ENCODE measurements around the gene ANKRD35. TPM values are rescaled to one million over a fixed set of nuclear protein-coding genes. Genes with fewer than 3 reads are reported as not detected.

Gene ANKRD35
- total RNA-seq, 1 experiment from 2014 or later = 2.7 TPM

GRCh38 chr1:145927063-145927886 is 41.6 kb upstream of the ANKRD35 start, which contains the start of gene RBM8A:
TSS of gene RBM8A (minus strand) at chr1:145927484. CDS start at chr1:145927426, 58 bp downstream.
- ATAC-seq (peak; percentile 98), DNase-seq (ENCODE audit: low spot score) (peak; percentile 91)
- Mint-ChIP-seq H3K9me3 (no peaks in the 10 kb centered on the region), H3K4me1 (peaks cover 17% of the 10 kb centered on the region), H3K27ac (no peak within 1 kb of the TSS; the same call in 1 of the 2 replicates), H3K4me3 (no peak within 1 kb of the TSS; the same call in none of the 2 replicates), H3K36me3 (peaks cover 8% of the 10 kb centered on the region), H3K27me3 (ENCODE audit: low read depth) (no peaks in the 10 kb centered on the region)
- ChIA-PET CTCF (interaction anchor here (0.7 to 2.3 kb wide), 17 partner anchors 9 to 82 kb away, joined by 3 to 22 read pairs (median 4); partner anchors contain the start of genes ANKRD34A, ANKRD35, ITGA10 and LIX1L), POLR2A (interaction anchor here (0.7 to 2.6 kb wide), 14 partner anchors 8 to 110 kb away, joined by 3 to 24 read pairs (median 6); partner anchors contain the start of genes ANKRD34A, LIX1L, NUDT17 and PEX11B)
- no peak for TF ChIP-seq PREB (CRISPR knock-in tag; IDR thresholded peaks at IDR 0.05; ENCODE audit: borderline replicate concordance)
- TF ChIP-seq RELA (CRISPR knock-in tag; IDR thresholded peaks at IDR 0.05; ENCODE audit: borderline replicate concordance) = no peak
- TF ChIP-seq MYBL2 (CRISPR knock-in tag; IDR thresholded peaks at IDR 0.05) = no peak
- no peak for TF ChIP-seq SOX15 (CRISPR knock-in tag; IDR thresholded peaks at IDR 0.05)
- no peak for TF ChIP-seq KAT7 (CRISPR knock-in tag; IDR thresholded peaks at IDR 0.05; ENCODE audit: borderline replicate concordance)
- TF ChIP-seq GABPB1 (CRISPR knock-in tag; IDR thresholded peaks at IDR 0.05) = peak; percentile 62
- no peak for TF ChIP-seq PRRX2 (CRISPR knock-in tag; IDR thresholded peaks at IDR 0.05)
- no peak for TF ChIP-seq FOXP4 (CRISPR knock-in tag; IDR thresholded peaks at IDR 0.05)
- 0 out of 2 replicates have a peak, but pooled peaks have one; percentile 47 for TF ChIP-seq E2F5 (CRISPR knock-in tag; IDR thresholded peaks at IDR 0.05)
- TF ChIP-seq ARID4B (CRISPR knock-in tag; IDR thresholded peaks at IDR 0.05; ENCODE audit: borderline replicate concordance) = peak; percentile 83; the same call in 1 of the 2 replicates
- TF ChIP-seq HMGXB4 (CRISPR knock-in tag; IDR thresholded peaks at IDR 0.05) = peak; percentile 62
- TF ChIP-seq RORB (CRISPR knock-in tag; IDR thresholded peaks at IDR 0.05) = no peak
- TF ChIP-seq NFE2L1 (CRISPR knock-in tag; IDR thresholded peaks at IDR 0.05) = no peak
- TF ChIP-seq E2F1 (CRISPR knock-in tag; IDR thresholded peaks at IDR 0.05) = no peak
- TF ChIP-seq GTF2I (CRISPR knock-in tag; conservative IDR thresholded peaks at IDR 0.05) = no peak
- no peak for TF ChIP-seq E2F4 (CRISPR knock-in tag; IDR thresholded peaks at IDR 0.05; ENCODE audit: borderline replicate concordance, low read depth)
- TF ChIP-seq NFATC4 (CRISPR knock-in tag; IDR thresholded peaks at IDR 0.05) = no peak
- no peak for TF ChIP-seq ZSCAN18 (CRISPR knock-in tag; IDR thresholded peaks at IDR 0.05)
- no peak for TF ChIP-seq ZBTB21 (CRISPR knock-in tag; IDR thresholded peaks at IDR 0.05; ENCODE audit: borderline replicate concordance)
- no peak for TF ChIP-seq OVOL2 (CRISPR knock-in tag; IDR thresholded peaks at IDR 0.05; ENCODE audit: borderline replicate concordance)
- no peak for TF ChIP-seq IRF2 (CRISPR knock-in tag; IDR thresholded peaks at IDR 0.05; ENCODE audit: borderline replicate concordance, low read depth)
- no peak for TF ChIP-seq SMAD4 (CRISPR knock-in tag; IDR thresholded peaks at IDR 0.05)

Data from WTC11 (cell line).